ENCODE results near the gene USH1C. TPM values are rescaled to one million over a fixed set of nuclear protein-coding genes. Genes with fewer than 3 reads are reported as not detected.

Gene USH1C
- total and polyA plus RNA-seq, 7 donors: 0.05 to 0.44 (median 0.14) TPM; not detected in 4

DNA sequence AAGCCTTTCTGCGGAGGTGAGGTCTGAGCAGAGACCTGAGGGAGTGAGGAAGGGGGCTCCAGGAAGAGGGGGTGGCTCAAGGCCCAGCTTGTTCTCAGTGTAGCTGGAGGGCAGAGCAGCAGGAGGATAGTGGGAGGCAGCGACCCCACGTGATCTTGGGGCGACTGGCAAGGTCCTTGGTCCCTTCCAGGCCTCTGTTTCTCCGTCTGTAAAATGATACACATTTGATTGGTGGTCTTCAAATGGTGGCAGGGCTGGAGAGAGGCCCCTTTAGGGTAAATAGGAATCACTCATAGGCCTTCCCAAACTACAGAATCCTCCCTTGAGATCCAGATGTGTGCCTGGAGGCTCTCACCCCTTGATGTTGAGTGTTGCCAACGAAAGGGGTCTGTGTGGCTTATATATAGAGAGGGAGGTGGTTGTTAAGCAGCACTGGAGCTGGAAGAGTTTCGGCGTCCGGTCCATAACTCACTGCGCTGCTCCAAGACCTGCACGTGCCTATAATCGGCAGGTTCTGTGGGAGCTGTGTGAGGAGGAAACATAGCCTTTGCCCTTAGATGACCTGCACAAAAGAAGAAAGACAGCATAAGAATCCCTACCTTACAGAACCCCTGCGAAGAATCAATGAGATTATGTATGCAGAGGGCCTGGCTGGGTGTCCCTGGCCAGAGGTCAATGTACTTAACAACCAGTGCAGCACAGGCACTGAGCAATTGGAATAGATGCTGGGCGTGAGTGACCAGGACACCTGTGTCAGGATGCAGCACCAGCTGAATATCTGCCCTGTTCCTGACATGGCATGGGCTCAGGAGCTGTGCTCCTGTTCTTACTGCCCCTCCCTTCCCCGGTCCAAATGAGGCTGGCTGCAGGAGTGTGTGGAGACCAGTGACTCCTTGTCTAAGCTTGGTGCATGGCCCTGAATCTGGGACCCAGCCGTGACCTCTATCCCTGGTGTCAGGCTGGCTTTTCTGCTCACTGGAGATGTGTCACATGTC, 31.5 kb upstream of the USH1C start:
- H3K27me3 ChIP-seq (ENCODE audit: insufficient read depth in 3 of 3, low read length in 2 of 3): no peaks in the 10 kb centered on the region
- no peak overlapping the region for H3K4me3 ChIP-seq
- H3K4me1 ChIP-seq: no peaks in the 10 kb centered on the region
- WGBS, 3 donors: 84 to 88% (median 87%) methylated on average over 16 of the region's 16 CpGs
- H3K27ac ChIP-seq: no peak overlapping the region
- ATAC-seq (no peak), DNase-seq (no peak)
- H3K9me3 ChIP-seq: no peaks in the 10 kb centered on the region
- intact Hi-C loops (cut with DNase I): no loop called here
- no peaks in the 10 kb centered on the region for H3K36me3 ChIP-seq (ENCODE audit: insufficient read depth in 1 of 2, low read depth in 1 of 2)
- TF ChIP-seq, protein P1, sequence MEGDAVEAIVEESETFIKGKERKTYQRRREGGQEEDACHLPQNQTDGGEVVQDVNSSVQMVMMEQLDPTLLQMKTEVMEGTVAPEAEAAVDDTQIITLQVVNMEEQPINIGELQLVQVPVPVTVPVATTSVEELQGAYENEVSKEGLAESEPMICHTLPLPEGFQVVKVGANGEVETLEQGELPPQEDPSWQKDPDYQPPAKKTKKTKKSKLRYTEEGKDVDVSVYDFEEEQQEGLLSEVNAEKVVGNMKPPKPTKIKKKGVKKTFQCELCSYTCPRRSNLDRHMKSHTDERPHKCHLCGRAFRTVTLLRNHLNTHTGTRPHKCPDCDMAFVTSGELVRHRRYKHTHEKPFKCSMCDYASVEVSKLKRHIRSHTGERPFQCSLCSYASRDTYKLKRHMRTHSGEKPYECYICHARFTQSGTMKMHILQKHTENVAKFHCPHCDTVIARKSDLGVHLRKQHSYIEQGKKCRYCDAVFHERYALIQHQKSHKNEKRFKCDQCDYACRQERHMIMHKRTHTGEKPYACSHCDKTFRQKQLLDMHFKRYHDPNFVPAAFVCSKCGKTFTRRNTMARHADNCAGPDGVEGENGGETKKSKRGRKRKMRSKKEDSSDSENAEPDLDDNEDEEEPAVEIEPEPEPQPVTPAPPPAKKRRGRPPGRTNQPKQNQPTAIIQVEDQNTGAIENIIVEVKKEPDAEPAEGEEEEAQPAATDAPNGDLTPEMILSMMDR (IDR thresholded peaks at IDR 0.05): no peak

DNA sequence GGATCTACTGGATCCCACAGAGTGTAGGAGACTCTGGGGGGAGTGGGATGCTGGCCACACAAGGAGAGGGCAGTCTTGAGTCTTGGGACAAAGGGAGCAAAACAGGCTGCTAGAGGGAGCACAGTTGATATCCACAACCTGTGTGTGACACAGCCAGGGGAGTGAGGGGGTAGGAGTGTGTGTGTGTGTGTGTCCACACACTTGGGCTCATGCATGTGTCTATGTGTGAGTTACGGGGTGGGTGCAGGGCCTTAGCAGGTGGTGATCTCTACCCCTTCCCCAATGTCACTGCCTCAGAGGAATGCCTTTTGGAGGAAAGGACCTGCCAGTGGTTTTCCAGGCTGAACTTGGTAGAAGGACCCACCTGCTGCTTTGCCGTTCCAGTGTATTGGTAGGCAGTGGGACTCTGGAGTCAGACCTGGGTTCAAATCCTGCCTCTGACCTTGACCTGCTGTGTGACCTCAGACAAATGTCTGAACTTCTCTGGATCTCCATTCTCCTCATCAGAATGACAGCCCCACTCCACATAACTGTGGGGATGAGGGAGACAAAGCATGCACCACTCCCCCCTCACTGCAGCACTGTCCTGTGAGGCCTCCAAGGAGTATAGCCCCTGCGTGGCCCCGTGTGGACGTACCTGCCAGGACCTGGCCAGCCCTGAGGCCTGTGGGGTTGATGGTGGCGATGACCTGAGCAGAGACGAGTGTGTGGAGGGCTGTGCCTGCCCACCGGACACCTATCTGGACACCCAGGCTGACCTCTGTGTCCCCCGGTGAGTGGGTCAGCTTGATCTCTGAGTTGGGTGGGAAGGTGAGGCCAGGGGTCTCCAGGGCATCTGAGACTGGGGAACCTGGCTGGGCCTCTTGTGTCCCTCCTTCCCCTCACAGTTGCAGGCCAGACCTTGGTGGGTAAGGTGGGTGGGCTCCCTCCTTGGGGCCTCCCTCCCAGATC, 30.2 kb upstream of the USH1C start:
- ATAC-seq (no peak), DNase-seq (no peak)
- Histone ChIP-seq H3K4me1 (no peaks in the 10 kb centered on the region), H3K27ac (no peak overlapping the region), H3K4me3 (no peak overlapping the region), H3K36me3 (ENCODE audit: insufficient read depth in 1 of 2, low read depth in 1 of 2) (no peaks in the 10 kb centered on the region), H3K9me3 (no peaks in the 10 kb centered on the region), H3K27me3 (ENCODE audit: insufficient read depth in 3 of 3, low read length in 2 of 3) (no peaks in the 10 kb centered on the region)
- TF ChIP-seq, protein P1 (IDR thresholded peaks at IDR 0.05): no peak
- WGBS, 3 donors: 88 to 93% (median 89%) methylated on average over 8 to 9 of the region's 9 CpGs
- intact Hi-C loops (cut with DNase I): no loop called here

DNA sequence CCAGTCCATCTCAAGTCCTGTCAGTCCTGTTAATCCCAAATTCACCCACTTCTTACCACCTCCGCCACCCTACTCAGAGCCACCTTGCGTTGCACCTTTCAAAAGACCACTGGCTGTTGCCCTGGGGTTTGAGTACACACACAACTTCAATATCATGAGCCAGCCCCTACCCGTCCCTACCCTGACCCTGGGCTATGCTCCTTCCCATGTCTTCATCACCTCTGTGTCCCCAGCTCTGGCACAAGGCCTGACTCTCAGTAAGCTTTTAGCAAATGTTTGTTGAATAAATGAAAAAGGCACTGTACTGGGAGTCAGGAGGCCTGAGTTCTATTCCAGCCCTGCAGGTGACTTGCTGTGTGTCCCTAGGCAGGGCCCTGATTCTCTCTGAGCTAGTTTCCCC, 29.3 kb upstream of the USH1C start:
- H3K27me3 ChIP-seq (ENCODE audit: insufficient read depth in 3 of 3, low read length in 2 of 3): no peaks in the 10 kb centered on the region

DNA sequence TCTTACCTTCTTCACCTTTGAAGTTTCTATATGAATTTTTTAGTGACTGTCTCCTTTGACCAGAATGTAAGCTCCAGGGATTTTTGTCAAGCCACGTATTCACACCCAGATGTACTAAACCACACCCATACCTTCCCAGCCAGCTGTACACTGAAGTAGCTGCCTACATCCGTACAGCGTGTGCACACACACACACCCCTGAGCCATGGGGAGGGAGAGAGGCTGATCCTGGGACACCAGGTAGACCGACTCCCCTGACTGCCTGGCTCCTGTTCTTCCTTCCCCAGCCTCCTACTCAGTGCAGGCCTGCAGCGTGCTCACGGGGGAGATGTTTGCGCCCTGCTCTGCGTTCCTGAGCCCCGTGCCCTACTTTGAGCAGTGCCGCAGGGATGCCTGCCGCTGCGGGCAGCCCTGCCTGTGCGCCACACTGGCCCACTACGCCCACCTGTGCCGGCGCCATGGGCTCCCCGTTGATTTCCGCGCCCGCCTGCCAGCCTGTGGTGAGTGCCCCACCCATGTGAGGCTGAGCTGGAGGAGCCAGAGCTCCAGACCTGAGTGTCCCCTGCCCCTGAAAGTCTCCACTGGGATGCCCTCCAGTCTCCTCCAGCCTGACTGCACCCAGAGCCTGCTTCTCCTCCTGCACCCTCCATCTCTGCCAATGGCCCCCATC, 28.7 kb upstream of the USH1C start:
- 91 to 93% (median 91%) methylated on average over 20 of the region's 20 CpGs for WGBS, 3 donors
- intact Hi-C loops (cut with DNase I): no loop called here
- DNase-seq: no peak
- Histone ChIP-seq H3K27ac (no peak overlapping the region), H3K4me3 (no peak overlapping the region), H3K27me3 (ENCODE audit: insufficient read depth in 3 of 3, low read length in 2 of 3) (no peaks in the 10 kb centered on the region), H3K4me1 (no peaks in the 10 kb centered on the region), H3K36me3 (ENCODE audit: insufficient read depth in 1 of 2, low read depth in 1 of 2) (no peaks in the 10 kb centered on the region), H3K9me3 (no peaks in the 10 kb centered on the region)
- TF ChIP-seq, protein P1 (IDR thresholded peaks at IDR 0.05): no peak
- ATAC-seq: no peak

More for the DNA sequence above, 29.3 kb upstream of the USH1C start:
- intact Hi-C loops (cut with DNase I): no loop called here
- WGBS, 3 donors: 94 to 97% (median 94%) methylated on average over 3 of the region's 3 CpGs
- Histone ChIP-seq H3K36me3 (ENCODE audit: insufficient read depth in 1 of 2, low read depth in 1 of 2) (no peaks in the 10 kb centered on the region), H3K4me1 (no peaks in the 10 kb centered on the region), H3K27ac (no peak overlapping the region), H3K4me3 (no peak overlapping the region), H3K9me3 (no peaks in the 10 kb centered on the region)
- TF ChIP-seq, protein P1 (IDR thresholded peaks at IDR 0.05): no peak
- ATAC-seq (no peak), DNase-seq (no peak)
